GM12892 (cell line): ENCODE measurements around the gene AK5. TPM values are rescaled to one million over a fixed set of nuclear protein-coding genes. Genes with fewer than 3 reads are reported as not detected.

ENCODE experiments used
- DNase-seq: peaks from one replicate; pipeline ENCODE4 v3.0.0; 2011; ENCODE audit not compliant: insufficient read length
- FAIRE-seq: peaks from 2 replicates; lab custom pipeline; 2011; peaks lifted over from hg19 to GRCh38; lab: Jason Lieb, UNC
- POLR2A ChIP-seq: IDR thresholded peaks from 2 replicates; pipeline ENCODE4 v1.6.1; 2011; ENCODE audit warnings: low read depth, low read length, control low read depth
- POLR2AphosphoS5 ChIP-seq: IDR thresholded peaks from 2 replicates; pipeline ENCODE4 v1.6.1; 2011; ENCODE audit warnings: low read depth, low read length, control low read depth
- TAF1 ChIP-seq: IDR thresholded peaks from 2 replicates; pipeline ENCODE4 v1.6.1; 2011; ENCODE audit warnings: low read depth, mild to moderate bottlenecking, control low read depth, low read length, borderline replicate concordance
- polyA plus RNA-seq: library from polyadenylated mRNA; unstranded; fragments of >200 nt; gene quantifications from one replicate; pipeline ENCODE4 v1.2.1, GENCODE V29; 2012; ENCODE audit warnings: missing spikeins, inconsistent platforms; ENCODE audit not compliant: missing spikeins

The AK5 gene
- 0.11 TPM for polyA plus RNA-seq

- TF ChIP-seq POLR2A (no peak), TAF1 (no peak), POLR2AphosphoS5 (no peak)
- no peak for FAIRE-seq
- DNase-seq: no peak
Measured at GRCh38 chr1:77281491-77282186, at the start of gene AK5. AK5 (plus strand) TSS chr1:77282019; CDS start chr1:77282314, 295 bp downstream.

- FAIRE-seq: no peak
Measured at GRCh38 chr1:77232829-77233228, 49.0 kb upstream of the AK5 start.

GRCh38 chr1:77234096-77234495 lies 47.7 kb upstream of the AK5 start:
- FAIRE-seq (no peak), DNase-seq (no peak)
- TF ChIP-seq POLR2A (no peak), TAF1 (no peak), POLR2AphosphoS5 (no peak)

More at GRCh38 chr1:77232829-77233228, 49.0 kb upstream of the AK5 start:
- TF ChIP-seq TAF1: no peak
- no peak for TF ChIP-seq POLR2A
- no peak for TF ChIP-seq POLR2AphosphoS5
- DNase-seq: no peak

- DNase-seq: no peak
- no peak for FAIRE-seq
- no peak for TF ChIP-seq TAF1
- TF ChIP-seq POLR2A: no peak
- TF ChIP-seq POLR2AphosphoS5: no peak
Measured at GRCh38 chr1:77234943-77235342, 46.9 kb upstream of the AK5 start.

- TF ChIP-seq POLR2A: no peak
- FAIRE-seq (no peak), DNase-seq (no peak)
Measured at GRCh38 chr1:77238462-77238861, 43.4 kb upstream of the AK5 start.

GRCh38 chr1:77239311-77239710 lies 42.5 kb upstream of the AK5 start:
- TF ChIP-seq POLR2AphosphoS5 (no peak), TAF1 (no peak), POLR2A (no peak)
- FAIRE-seq: no peak

GRCh38 chr1:77245830-77246229 lies 36.0 kb upstream of the AK5 start:
- DNase-seq (no peak), FAIRE-seq (no peak)
- TF ChIP-seq POLR2A (no peak), TAF1 (no peak), POLR2AphosphoS5 (no peak)

More at GRCh38 chr1:77239311-77239710, 42.5 kb upstream of the AK5 start:
- no peak for DNase-seq

GRCh38 chr1:77250126-77250525 lies 31.7 kb upstream of the AK5 start:
- FAIRE-seq (no peak), DNase-seq (no peak)
- TF ChIP-seq POLR2A (no peak), TAF1 (no peak), POLR2AphosphoS5 (no peak)

- DNase-seq (no peak), FAIRE-seq (no peak)
- no peak for TF ChIP-seq TAF1
- no peak for TF ChIP-seq POLR2A
- TF ChIP-seq POLR2AphosphoS5: no peak
Measured at GRCh38 chr1:77253211-77253610, 28.6 kb upstream of the AK5 start.

- no peak for FAIRE-seq
- DNase-seq: no peak
Measured at GRCh38 chr1:77263708-77264107, 18.1 kb upstream of the AK5 start.

GRCh38 chr1:77265180-77265579 lies 16.6 kb upstream of the AK5 start:
- DNase-seq (no peak), FAIRE-seq (no peak)
- TF ChIP-seq POLR2AphosphoS5 (no peak), TAF1 (no peak), POLR2A (no peak)

More at GRCh38 chr1:77263708-77264107, 18.1 kb upstream of the AK5 start:
- TF ChIP-seq TAF1: no peak

- no peak for DNase-seq
- FAIRE-seq: no peak
- TF ChIP-seq POLR2A (no peak), TAF1 (no peak), POLR2AphosphoS5 (no peak)
Measured at GRCh38 chr1:77267035-77267434, 14.8 kb upstream of the AK5 start.
